ENCODE measurements around the gene RECQL5. TPM values are rescaled to one million over a fixed set of nuclear protein-coding genes. Genes with fewer than 3 reads are reported as not detected.
A peak's percentile ranks its signal among the peaks of the same experiment; 100 is the strongest.

The RECQL5 gene
- total and polyA plus RNA-seq, 2 donors (not counting 1 experiment from before 2014, with no cell fraction given), result 58.5 to 70.5 TPM

- Histone ChIP-seq H3K79me2 (ENCODE audit: control insufficient read depth, insufficient read depth, low read length) (no peaks in the 10 kb centered on the region), H3K9me3 (ENCODE audit: control extremely low read depth in 1 of 3, control insufficient read depth in 2 of 3, insufficient read depth in 1 of 3, low read length in 2 of 3) (no peaks in the 10 kb centered on the region), H2AFZ (ENCODE audit: insufficient read depth, low read depth, low read length, poor library complexity, severe bottlenecking) (peak overlapping the region; percentile 81), H3K9ac (ENCODE audit: low read length) (peak overlapping the region; percentile 82), H3K27ac (ENCODE audit: low read length in 2 of 2) (peak overlapping the region; percentile 80 to 89), H3K4me3 (ENCODE audit: control extremely low read depth in 1 of 5, extremely low read depth in 1 of 5, insufficient read depth in 1 of 5, low read depth in 2 of 5, low read length in 4 of 5) (peak overlapping the region in 4 of 5 experiments; percentile 80 to 95 (median 84)), H3K4me2 (replicated peaks; ENCODE audit: low read depth, low read length, poor library complexity, severe bottlenecking) (peak overlapping the region; percentile 99), H3K27me3 (replicated peaks in 1 of 4; ENCODE audit: control extremely low read depth in 1 of 4, control insufficient read depth in 3 of 4, insufficient read depth in 4 of 4, low read length in 3 of 4) (no peaks in the 10 kb centered on the region), H3K36me3 (replicated peaks in 1 of 2; ENCODE audit: control extremely low read depth in 1 of 2, control insufficient read depth in 1 of 2, extremely low read depth in 1 of 2, insufficient read depth in 2 of 2, low read length in 1 of 2) (peaks cover 0 to 14% of the 10 kb centered on the region in 2 experiments), H3K4me1 (ENCODE audit: control insufficient read depth in 2 of 2, insufficient read depth in 2 of 2, low read length in 2 of 2) (peaks cover 4 to 20% of the 10 kb centered on the region in 2 donors), H4K20me1 (ENCODE audit: control insufficient read depth, insufficient read depth, low read length, poor library complexity, severe bottlenecking) (peaks cover 16% of the 10 kb centered on the region)
- no peak for TF ChIP-seq EZH2 (IDR thresholded peaks at IDR 0.05; ENCODE audit: borderline replicate concordance, insufficient read depth, low read depth, low read length, poor library complexity, severe bottlenecking)
- TF ChIP-seq, protein P1, sequence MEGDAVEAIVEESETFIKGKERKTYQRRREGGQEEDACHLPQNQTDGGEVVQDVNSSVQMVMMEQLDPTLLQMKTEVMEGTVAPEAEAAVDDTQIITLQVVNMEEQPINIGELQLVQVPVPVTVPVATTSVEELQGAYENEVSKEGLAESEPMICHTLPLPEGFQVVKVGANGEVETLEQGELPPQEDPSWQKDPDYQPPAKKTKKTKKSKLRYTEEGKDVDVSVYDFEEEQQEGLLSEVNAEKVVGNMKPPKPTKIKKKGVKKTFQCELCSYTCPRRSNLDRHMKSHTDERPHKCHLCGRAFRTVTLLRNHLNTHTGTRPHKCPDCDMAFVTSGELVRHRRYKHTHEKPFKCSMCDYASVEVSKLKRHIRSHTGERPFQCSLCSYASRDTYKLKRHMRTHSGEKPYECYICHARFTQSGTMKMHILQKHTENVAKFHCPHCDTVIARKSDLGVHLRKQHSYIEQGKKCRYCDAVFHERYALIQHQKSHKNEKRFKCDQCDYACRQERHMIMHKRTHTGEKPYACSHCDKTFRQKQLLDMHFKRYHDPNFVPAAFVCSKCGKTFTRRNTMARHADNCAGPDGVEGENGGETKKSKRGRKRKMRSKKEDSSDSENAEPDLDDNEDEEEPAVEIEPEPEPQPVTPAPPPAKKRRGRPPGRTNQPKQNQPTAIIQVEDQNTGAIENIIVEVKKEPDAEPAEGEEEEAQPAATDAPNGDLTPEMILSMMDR (IDR thresholded peaks at IDR 0.05), result peak; percentile 59
- ATAC-seq (ENCODE audit: low read depth) (peak; percentile 84), DNase-seq (peak; percentile 95)
- Mint-ChIP-seq H3K9me3 (ENCODE audit: insufficient read depth) (no peaks in the 10 kb centered on the region), H3K4me1 (peaks cover 19% of the 10 kb centered on the region), H3K4me3 (peak overlapping the region; percentile 86), H3K27ac (peak overlapping the region; percentile 81), H3K27me3 (no peaks in the 10 kb centered on the region)
- ChIA-PET POLR2A (interaction anchor here (0.5 to 0.9 kb wide), 6 partner anchors 71 to 676 kb away, joined by 3 to 7 read pairs (median 4); partner anchors contain the start of gene UBALD2), CTCF (interaction anchor here (0.6 to 2.5 kb wide), 13 partner anchors 11 to 1931 kb away, joined by 3 to 13 read pairs (median 4); partner anchors contain the start of genes LLGL2, SLC25A19, SMIM5 and TSEN54)
- intact Hi-C loops (cut with micrococcal nuclease), result loop anchor here (1.0 to 2.0 kb wide), 7 partner anchors 18 to 328 kb away; partner anchors contain the start of genes GGA3, LLGL2, MRPS7 and SLC25A19
- 11% methylated on average over 88 of the region's 100 CpGs for WGBS (ENCODE audit: insufficient coverage)
Observed at GRCh38 chr17:75589012-75589918, 77.7 kb downstream of the RECQL5 start.
